Panc1 (cell line): ENCODE results near the gene FOXO1. TPM values are rescaled to one million over a fixed set of nuclear protein-coding genes. Genes with fewer than 3 reads are reported as not detected.

Source experiments
- ATAC-seq: fragments of 200-7000 bp; cut with Tn5 transposase; 2 replicates; pipeline ENCODE4 v1.9.1; 2020; ENCODE audit warnings: mild to moderate bottlenecking, moderate library complexity
- BruUV-seq: library from RNA; stranded (reverse); fragments of 400-500 nt; replicated peaks from 2 replicates; lab custom pipeline; 2021; lab: Mats Ljungman, UMichigan
- CTCF ChIA-PET: fragments of 300-600 bp; sonication (Branson Sonifier 250); formaldehyde crosslinking; loops from one replicate; lab custom pipeline; 2022; ENCODE audit warnings: antibody characterized with exemption; lab: Charles Lee
- POLR2A ChIA-PET: fragments of 300-600 bp; sonication (Branson Sonifier 250); formaldehyde crosslinking; loops from one replicate; lab custom pipeline; 2022; ENCODE audit warnings: antibody characterized with exemption; lab: Charles Lee
- DNase-seq: peaks from one replicate; pipeline ENCODE4 v3.0.0-alpha.2; 2010; ENCODE audit warnings: low read depth, low spot score
- H3K27ac ChIP-seq: 2 replicates; pipeline ENCODE4 v1.5.1; 2011; ENCODE audit warnings: mild to moderate bottlenecking, low read length, inconsistent platforms
- H3K27me3 ChIP-seq: fragments of 200-500 bp; sonication (Bioruptor generic); 2 replicates; pipeline ENCODE4 v1.6.0; 2014; ENCODE audit warnings: low read length, inconsistent platforms; ENCODE audit not compliant: control insufficient read depth, insufficient read depth
- H3K36me3 ChIP-seq: fragments of 200-500 bp; sonication (Bioruptor generic); 2 replicates; pipeline ENCODE4 v1.5.1; 2014; ENCODE audit warnings: inconsistent platforms, mild to moderate bottlenecking, low read length, moderate library complexity; ENCODE audit not compliant: control insufficient read depth, insufficient read depth
- H3K4me1 ChIP-seq: 2 replicates; pipeline ENCODE4 v1.5.1; 2011; ENCODE audit warnings: inconsistent platforms, mild to moderate bottlenecking, low read length, moderate library complexity; ENCODE audit not compliant: control insufficient read depth, insufficient read depth
- H3K4me3 ChIP-seq, 2 experiments: 2 replicates each; pipeline ENCODE4 v1.5.1; 2011 to 2012; ENCODE audit warnings: low read depth in 2 of 2, low read length in 2 of 2, mild to moderate bottlenecking in 2 of 2, inconsistent platforms in 1 of 2, moderate library complexity in 1 of 2
- H3K9me3 ChIP-seq: fragments of 200-500 bp; sonication (Bioruptor generic); 2 replicates; pipeline ENCODE4 v1.5.1; 2014; ENCODE audit warnings: low read depth, mild to moderate bottlenecking, inconsistent platforms, low read length, moderate library complexity; ENCODE audit not compliant: control insufficient read depth, insufficient read depth
- POLR2AphosphoS5 ChIP-seq: IDR thresholded peaks from 2 replicates; pipeline ENCODE4 v1.6.1; 2012; ENCODE audit warnings: mild to moderate bottlenecking, low read depth, low read length, moderate library complexity
- SIN3A ChIP-seq: IDR thresholded peaks from 2 replicates; pipeline ENCODE4 v1.6.1; 2012; ENCODE audit warnings: low read depth, mild to moderate bottlenecking, low read length, moderate library complexity, borderline replicate concordance; ENCODE audit not compliant: insufficient read depth
- TCF7L2 ChIP-seq: IDR thresholded peaks from 2 replicates; pipeline ENCODE4 v1.6.1; 2011; ENCODE audit warnings: mild to moderate bottlenecking, low read depth, low read length, inconsistent platforms
- in situ Hi-C: cut with HindIII; loops from 2 replicates; pipeline ENCODE4 v1.10.0; 2016; ENCODE audit warnings: low sequenced_read_pairs, low pct_unique_long_range_greater_than_20kb
- intact Hi-C: fragments of 100-400 bp; cut with micrococcal nuclease; formaldehyde crosslinking; loops from one replicate; pipeline ENCODE4 v1.10.0; 2022; ENCODE audit not compliant: unreplicated experiment
- total RNA-seq: library from RNA; stranded (reverse); gene quantifications from one replicate; pipeline ENCODE4 v1.2.1, GENCODE V29; 2021; ENCODE audit not compliant: unreplicated experiment
- TF ChIP-seq, protein P1 (sequence below), 2 experiments: IDR thresholded peaks; 2 replicates each; pipeline ENCODE4 v1.6.1; 2011 to 2012; ENCODE audit warnings: low read depth in 2 of 2, control low read depth in 1 of 2, low read length in 1 of 2, mild to moderate bottlenecking in 1 of 2, moderate library complexity in 1 of 2; ENCODE audit not compliant: insufficient read depth in 1 of 2
- TF ChIP-seq, protein P2 (sequence below): fragments of 450-650 bp; IDR thresholded peaks from 2 replicates; pipeline ENCODE4 v1.5.1; 2017; ENCODE audit warnings: mild to moderate bottlenecking

Gene FOXO1
- total RNA-seq, 1 experiment from 2014 or later, result 2.1 TPM

DNA sequence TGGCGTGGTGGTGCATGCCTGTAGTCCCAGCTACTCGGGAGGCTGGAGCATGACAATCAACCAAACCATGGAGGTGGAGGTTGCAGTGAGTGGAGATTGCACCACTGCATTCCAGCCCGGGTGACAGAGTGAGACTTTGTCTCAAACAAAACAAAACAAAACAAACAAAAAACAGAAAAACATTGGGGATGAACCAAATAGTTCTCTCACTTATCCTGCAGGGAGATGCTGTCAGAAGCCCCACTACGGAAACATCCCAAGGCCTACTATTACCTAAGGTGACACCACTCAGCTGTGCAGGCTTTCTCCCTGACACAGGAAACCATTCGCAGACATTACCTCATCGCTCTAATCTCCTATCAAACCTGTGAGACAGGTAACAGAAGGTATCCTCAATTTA, 113.5 kb downstream of the FOXO1 start:
- Histone ChIP-seq H3K9me3 (no peaks in the 10 kb centered on the region), H3K36me3 (no peaks in the 10 kb centered on the region), H3K4me1 (no peaks in the 10 kb centered on the region), H3K4me3 (no peak overlapping the region), H3K27ac (no peak overlapping the region), H3K27me3 (no peaks in the 10 kb centered on the region)
- ChIA-PET CTCF (no interaction called here), POLR2A (no interaction called here)
- DNase-seq (no peak), ATAC-seq (no peak)
- BruUV-seq, result no TSS peak
- in situ Hi-C loops, result no loop called here
- TF ChIP-seq TCF7L2 (no peak), POLR2AphosphoS5 (no peak), SIN3A (no peak)
- TF ChIP-seq, protein P1, sequence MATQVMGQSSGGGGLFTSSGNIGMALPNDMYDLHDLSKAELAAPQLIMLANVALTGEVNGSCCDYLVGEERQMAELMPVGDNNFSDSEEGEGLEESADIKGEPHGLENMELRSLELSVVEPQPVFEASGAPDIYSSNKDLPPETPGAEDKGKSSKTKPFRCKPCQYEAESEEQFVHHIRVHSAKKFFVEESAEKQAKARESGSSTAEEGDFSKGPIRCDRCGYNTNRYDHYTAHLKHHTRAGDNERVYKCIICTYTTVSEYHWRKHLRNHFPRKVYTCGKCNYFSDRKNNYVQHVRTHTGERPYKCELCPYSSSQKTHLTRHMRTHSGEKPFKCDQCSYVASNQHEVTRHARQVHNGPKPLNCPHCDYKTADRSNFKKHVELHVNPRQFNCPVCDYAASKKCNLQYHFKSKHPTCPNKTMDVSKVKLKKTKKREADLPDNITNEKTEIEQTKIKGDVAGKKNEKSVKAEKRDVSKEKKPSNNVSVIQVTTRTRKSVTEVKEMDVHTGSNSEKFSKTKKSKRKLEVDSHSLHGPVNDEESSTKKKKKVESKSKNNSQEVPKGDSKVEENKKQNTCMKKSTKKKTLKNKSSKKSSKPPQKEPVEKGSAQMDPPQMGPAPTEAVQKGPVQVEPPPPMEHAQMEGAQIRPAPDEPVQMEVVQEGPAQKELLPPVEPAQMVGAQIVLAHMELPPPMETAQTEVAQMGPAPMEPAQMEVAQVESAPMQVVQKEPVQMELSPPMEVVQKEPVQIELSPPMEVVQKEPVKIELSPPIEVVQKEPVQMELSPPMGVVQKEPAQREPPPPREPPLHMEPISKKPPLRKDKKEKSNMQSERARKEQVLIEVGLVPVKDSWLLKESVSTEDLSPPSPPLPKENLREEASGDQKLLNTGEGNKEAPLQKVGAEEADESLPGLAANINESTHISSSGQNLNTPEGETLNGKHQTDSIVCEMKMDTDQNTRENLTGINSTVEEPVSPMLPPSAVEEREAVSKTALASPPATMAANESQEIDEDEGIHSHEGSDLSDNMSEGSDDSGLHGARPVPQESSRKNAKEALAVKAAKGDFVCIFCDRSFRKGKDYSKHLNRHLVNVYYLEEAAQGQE (IDR thresholded peaks at IDR 0.05; ENCODE audit: insufficient read depth in 1 of 2, low read depth in 2 of 2, low read length in 1 of 2), result no peak
- TF ChIP-seq, protein P2, sequence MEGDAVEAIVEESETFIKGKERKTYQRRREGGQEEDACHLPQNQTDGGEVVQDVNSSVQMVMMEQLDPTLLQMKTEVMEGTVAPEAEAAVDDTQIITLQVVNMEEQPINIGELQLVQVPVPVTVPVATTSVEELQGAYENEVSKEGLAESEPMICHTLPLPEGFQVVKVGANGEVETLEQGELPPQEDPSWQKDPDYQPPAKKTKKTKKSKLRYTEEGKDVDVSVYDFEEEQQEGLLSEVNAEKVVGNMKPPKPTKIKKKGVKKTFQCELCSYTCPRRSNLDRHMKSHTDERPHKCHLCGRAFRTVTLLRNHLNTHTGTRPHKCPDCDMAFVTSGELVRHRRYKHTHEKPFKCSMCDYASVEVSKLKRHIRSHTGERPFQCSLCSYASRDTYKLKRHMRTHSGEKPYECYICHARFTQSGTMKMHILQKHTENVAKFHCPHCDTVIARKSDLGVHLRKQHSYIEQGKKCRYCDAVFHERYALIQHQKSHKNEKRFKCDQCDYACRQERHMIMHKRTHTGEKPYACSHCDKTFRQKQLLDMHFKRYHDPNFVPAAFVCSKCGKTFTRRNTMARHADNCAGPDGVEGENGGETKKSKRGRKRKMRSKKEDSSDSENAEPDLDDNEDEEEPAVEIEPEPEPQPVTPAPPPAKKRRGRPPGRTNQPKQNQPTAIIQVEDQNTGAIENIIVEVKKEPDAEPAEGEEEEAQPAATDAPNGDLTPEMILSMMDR, result no peak
- intact Hi-C loops, result no loop called here

DNA sequence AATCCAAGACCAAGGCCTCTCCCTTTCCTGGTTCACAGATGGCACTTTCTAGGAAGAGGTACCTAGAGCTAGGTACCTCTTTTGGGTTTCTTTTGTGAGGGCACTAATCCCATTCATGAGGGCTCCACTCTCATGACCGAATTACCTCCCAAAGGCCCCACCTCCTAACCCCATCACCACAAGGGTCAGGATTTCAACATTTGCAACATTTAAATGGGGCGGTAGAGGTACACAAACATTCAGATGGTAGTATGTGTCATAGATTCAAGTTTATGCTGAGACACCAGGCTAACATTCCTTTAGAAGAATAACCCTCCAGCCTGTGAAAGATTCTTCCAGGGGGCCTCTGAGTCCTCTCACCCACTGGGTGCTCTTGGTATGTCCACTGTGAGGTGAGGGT, 116.3 kb downstream of the FOXO1 start:
- intact Hi-C loops (no loop called here), in situ Hi-C loops (no loop called here)
- ChIA-PET POLR2A (no interaction called here), CTCF (no interaction called here)
- Histone ChIP-seq H3K36me3 (no peaks in the 10 kb centered on the region), H3K4me3 (no peak overlapping the region), H3K27ac (no peak overlapping the region), H3K27me3 (no peaks in the 10 kb centered on the region), H3K4me1 (no peaks in the 10 kb centered on the region), H3K9me3 (no peaks in the 10 kb centered on the region)
- TF ChIP-seq POLR2AphosphoS5 (no peak), SIN3A (no peak), TCF7L2 (no peak)
- TF ChIP-seq, protein P2, result no peak
- TF ChIP-seq, protein P1 (IDR thresholded peaks at IDR 0.05; ENCODE audit: insufficient read depth in 1 of 2, low read depth in 2 of 2, low read length in 1 of 2), result no peak
- no peak for DNase-seq
- no TSS peak for BruUV-seq
- ATAC-seq, result no peak
